Liver (tissue), 9 donors: ENCODE results near the gene MTSS2. TPM values are rescaled to one million over a fixed set of nuclear protein-coding genes. Genes with fewer than 3 reads are reported as not detected.

Source experiments
- DNase-seq: peaks from one replicate; pipeline ENCODE4 v3.0.0-alpha.2; 2017; ENCODE audit warnings: low spot score
- H3K27ac ChIP-seq, 2 donors: one replicate each; pipeline ENCODE4 v1.7.0; 2013; ENCODE audit warnings: inconsistent platforms in 2 of 2, low read length in 2 of 2, control low read depth in 1 of 2, low read depth in 1 of 2, mild to moderate bottlenecking in 1 of 2
- H3K27me3 ChIP-seq, 4 donors: one replicate each; pipeline versions ENCODE4 v1.6.1 to v1.7.0; 2013; ENCODE audit warnings: low read length in 3 of 4, inconsistent platforms in 1 of 4, mild to moderate bottlenecking in 1 of 4, moderate library complexity in 1 of 4; ENCODE audit not compliant: control insufficient read depth in 4 of 4, insufficient read depth in 4 of 4
- H3K36me3 ChIP-seq, 4 donors: one replicate each; pipeline versions ENCODE4 v1.6.1 to v1.7.0; 2013; ENCODE audit warnings: low read length in 3 of 4, mild to moderate bottlenecking in 3 of 4, low read depth in 1 of 4, moderate library complexity in 1 of 4; ENCODE audit not compliant: control insufficient read depth in 4 of 4, insufficient read depth in 3 of 4
- H3K4me1 ChIP-seq, 4 donors: one replicate each; pipeline versions ENCODE4 v1.6.1 to v1.7.0; 2013; ENCODE audit warnings: low read length in 3 of 4, mild to moderate bottlenecking in 3 of 4, moderate library complexity in 1 of 4; ENCODE audit not compliant: control insufficient read depth in 4 of 4, insufficient read depth in 4 of 4
- H3K4me3 ChIP-seq, 3 donors: one replicate each; pipeline versions ENCODE4 v1.6.1 to v1.7.0; 2013; ENCODE audit warnings: low read length in 3 of 3, control low read depth in 1 of 3, low read depth in 1 of 3, mild to moderate bottlenecking in 1 of 3
- H3K9ac ChIP-seq, 2 donors: one replicate each; pipeline ENCODE4 v1.7.0; 2013; ENCODE audit warnings: low read length in 2 of 2, mild to moderate bottlenecking in 2 of 2, moderate library complexity in 2 of 2, control low read depth in 1 of 2, low read depth in 1 of 2
- H3K9me3 ChIP-seq, 4 donors: one replicate each; pipeline versions ENCODE4 v1.6.1 to v1.7.0; 2013; ENCODE audit warnings: low read length in 3 of 4; ENCODE audit not compliant: control insufficient read depth in 4 of 4
- FOXA1 ChIP-seq: IDR thresholded peaks from 2 replicates; pipeline ENCODE4 v1.6.1; 2016; ENCODE audit warnings: antibody characterized with exemption
- FOXA2 ChIP-seq: IDR thresholded peaks from 2 replicates; pipeline ENCODE4 v1.6.1; 2016; ENCODE audit warnings: antibody characterized with exemption
- GABPA ChIP-seq, 2 donors: IDR thresholded peaks in 1 of 2; conservative IDR thresholded peaks in 1 of 2; 2 replicates each; pipeline ENCODE4 v1.6.1; 2016; ENCODE audit warnings: antibody characterized with exemption in 2 of 2, mild to moderate bottlenecking in 1 of 2, moderate library complexity in 1 of 2
- HNF4A ChIP-seq, 2 donors: conservative IDR thresholded peaks; 2 replicates each; pipeline ENCODE4 v1.6.1; 2016; ENCODE audit warnings: antibody characterized with exemption in 2 of 2, mild to moderate bottlenecking in 2 of 2
- HNF4G ChIP-seq: IDR thresholded peaks from 2 replicates; pipeline ENCODE4 v1.6.1; 2016; ENCODE audit warnings: antibody characterized with exemption
- JUND ChIP-seq, 2 donors: IDR thresholded peaks; 2 replicates each; pipeline ENCODE4 v1.6.1; 2016; ENCODE audit warnings: antibody characterized with exemption in 2 of 2
- NR2F2 ChIP-seq: IDR thresholded peaks from 2 replicates; pipeline ENCODE4 v1.6.1; 2016; ENCODE audit warnings: antibody characterized with exemption
- RAD21 ChIP-seq, 2 donors: IDR thresholded peaks; 2 replicates each; pipeline ENCODE4 v1.6.1; 2016; ENCODE audit warnings: antibody characterized with exemption in 2 of 2, mild to moderate bottlenecking in 2 of 2
- REST ChIP-seq: IDR thresholded peaks from 2 replicates; pipeline ENCODE4 v1.6.1; 2016; ENCODE audit warnings: antibody characterized with exemption, mild to moderate bottlenecking
- RXRA ChIP-seq, 2 donors: IDR thresholded peaks; 2 replicates each; pipeline ENCODE4 v1.6.1; 2017 to 2018; ENCODE audit warnings: antibody characterized with exemption in 2 of 2, mild to moderate bottlenecking in 1 of 2
- TAF1 ChIP-seq: conservative IDR thresholded peaks from 2 replicates; pipeline ENCODE4 v1.6.1; 2016; ENCODE audit warnings: antibody characterized with exemption, mild to moderate bottlenecking
- YY1 ChIP-seq: IDR thresholded peaks from 2 replicates; pipeline ENCODE4 v1.6.1; 2016; ENCODE audit warnings: antibody characterized with exemption, mild to moderate bottlenecking
- WGBS: extraction: QIAGEN DNeasy Blood & Tissue Kit; methylation state at CpG from one replicate; pipeline ENCODE4 v1.1.7; 2013; 5-methylcytosine and 5-hydroxymethylcytosine counted together
- polyA plus RNA-seq, 2 donors: library from polyadenylated mRNA; stranded (reverse) in 1 of 2; unstranded in 1 of 2; fragments of 200-250 nt in 1 of 2; fragments of >200 nt in 1 of 2; fragmentation: Nextera tagmentation in 1 of 2; extraction: Ambion mirVana in 1 of 2; gene quantifications; one replicate each; pipeline versions ENCODE4 v1.2.1 to v1.2.3, GENCODE V29; 2013 to 2015
- total RNA-seq, 2 donors: library from RNA; depleted of rRNA; stranded (reverse); fragments of >200 nt; gene quantifications; one replicate each; pipeline ENCODE4 v1.2.3, GENCODE V29; 2014
- TF ChIP-seq, protein P1 (sequence below): IDR thresholded peaks from 2 replicates; pipeline ENCODE4 v1.6.1; 2016; ENCODE audit warnings: antibody characterized with exemption
- TF ChIP-seq, protein P2 (sequence below): IDR thresholded peaks from 2 replicates; pipeline ENCODE4 v1.6.1; 2016; ENCODE audit warnings: antibody characterized with exemption
- TF ChIP-seq, protein P3 (sequence below): fragments of 150-350 bp; IDR thresholded peaks from 2 replicates; pipeline ENCODE4 v1.5.1; 2017; ENCODE audit warnings: improper control_type of control experiment, low read depth, low read length; ENCODE audit not compliant: missing input control
- TF ChIP-seq, protein P4 (sequence below): IDR thresholded peaks from 2 replicates; pipeline ENCODE4 v1.6.1; 2016; ENCODE audit warnings: antibody characterized with exemption
- donor health status: healthy.
- donor health status: healthy.
- donor health status: healthy.
- donor health status: healthy.
- donor health status: healthy.

Gene MTSS2
- total and polyA plus RNA-seq, 4 donors, result 3.8 to 95.7 (median 35.9) TPM

DNA sequence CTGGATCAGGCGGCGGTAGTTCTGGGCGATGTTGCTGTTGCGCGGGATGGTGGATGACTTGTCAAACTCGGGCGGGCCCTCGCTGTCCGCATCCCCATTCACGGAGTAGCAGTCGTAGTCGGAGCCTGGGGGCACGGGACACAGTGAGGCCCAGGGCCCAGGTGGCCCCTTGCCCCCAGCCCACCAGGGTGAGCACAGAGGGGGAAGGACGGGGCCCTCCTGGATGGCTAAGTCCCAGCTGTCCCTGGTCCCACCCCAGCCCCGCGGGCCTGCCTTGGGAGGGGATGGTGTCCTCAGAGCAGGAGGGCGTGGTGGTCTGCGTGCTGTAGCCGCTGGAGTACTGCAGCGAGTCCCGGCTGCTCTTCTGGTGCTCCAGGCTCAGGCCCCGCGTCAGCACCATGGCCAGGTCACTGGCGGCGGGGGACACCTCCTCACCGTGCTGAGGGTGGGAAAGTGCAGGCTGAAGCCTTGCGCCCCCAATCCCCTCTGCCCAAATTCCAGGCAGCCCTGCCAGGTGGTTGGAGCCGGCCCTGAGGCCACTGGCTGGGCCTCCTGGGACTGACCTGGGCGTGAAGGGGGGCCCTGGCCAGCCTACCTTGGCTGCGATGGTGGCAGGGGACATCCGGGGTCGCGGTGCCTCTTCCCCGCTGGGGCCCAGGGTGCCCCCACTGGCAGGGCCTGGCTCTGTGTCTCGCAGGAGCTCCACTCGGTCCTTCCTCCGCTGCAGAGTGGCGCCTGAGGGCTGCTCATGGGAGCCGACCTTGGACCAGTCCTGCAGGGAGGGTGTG lies 21.3 kb downstream of the MTSS2 start (continued):
- TF ChIP-seq REST, result no peak
- no peak for TF ChIP-seq NR2F2

DNA sequence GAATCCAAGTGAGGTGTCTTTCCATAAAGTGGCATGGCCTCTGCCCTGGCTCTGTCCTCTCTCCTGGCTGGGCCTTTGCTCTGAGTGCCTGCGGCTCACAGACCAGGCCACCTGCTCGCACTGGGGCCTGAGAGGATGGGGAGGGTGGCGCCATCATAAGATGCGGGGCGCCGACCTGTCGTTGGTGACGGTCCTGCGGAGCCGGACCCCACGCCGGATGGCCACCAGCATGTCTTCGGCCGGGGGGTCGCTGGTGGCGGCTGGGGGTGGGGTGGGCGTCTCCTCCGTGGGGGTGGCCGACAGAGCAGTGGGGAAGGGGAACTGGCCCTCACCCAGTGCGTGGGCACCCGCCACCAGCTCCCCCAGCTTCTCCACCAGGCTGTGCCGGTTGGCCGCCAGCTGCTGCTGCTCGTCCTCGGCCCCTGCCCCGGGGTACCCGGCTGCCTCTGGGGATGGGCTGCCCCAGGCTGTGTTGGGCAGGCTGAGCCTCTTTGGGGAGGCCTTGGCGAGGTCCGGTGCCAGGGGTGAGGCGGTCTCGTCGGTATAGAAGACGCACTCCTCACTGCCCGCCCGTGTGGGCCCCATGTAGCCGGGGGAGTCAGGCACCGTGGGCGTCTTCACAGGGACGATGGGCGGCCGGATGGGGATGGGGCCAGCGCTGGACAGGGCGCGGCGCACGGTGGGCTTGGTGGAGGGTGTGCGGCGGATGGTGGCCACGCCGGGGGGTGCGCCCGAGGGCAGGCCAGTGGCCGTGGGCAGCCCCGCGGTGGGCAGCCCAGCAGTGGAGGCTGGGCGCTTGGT lies 22.1 kb downstream of the MTSS2 start:
- peaks cover 35 to 51% (median 44%) of the 10 kb centered on the region in 4 donors for H3K36me3 ChIP-seq
- no peaks in the 10 kb centered on the region for H3K9me3 ChIP-seq
- H3K27me3 ChIP-seq, result no peaks in the 10 kb centered on the region
- no peak overlapping the region for H3K9ac ChIP-seq
- DNase-seq, result no peak
- no peak overlapping the region for H3K27ac ChIP-seq
- H3K4me1 ChIP-seq, result no peaks in the 10 kb centered on the region
- TF ChIP-seq, protein P1, sequence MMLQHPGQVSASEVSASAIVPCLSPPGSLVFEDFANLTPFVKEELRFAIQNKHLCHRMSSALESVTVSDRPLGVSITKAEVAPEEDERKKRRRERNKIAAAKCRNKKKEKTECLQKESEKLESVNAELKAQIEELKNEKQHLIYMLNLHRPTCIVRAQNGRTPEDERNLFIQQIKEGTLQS, result no peak
- TF ChIP-seq, protein P2, sequence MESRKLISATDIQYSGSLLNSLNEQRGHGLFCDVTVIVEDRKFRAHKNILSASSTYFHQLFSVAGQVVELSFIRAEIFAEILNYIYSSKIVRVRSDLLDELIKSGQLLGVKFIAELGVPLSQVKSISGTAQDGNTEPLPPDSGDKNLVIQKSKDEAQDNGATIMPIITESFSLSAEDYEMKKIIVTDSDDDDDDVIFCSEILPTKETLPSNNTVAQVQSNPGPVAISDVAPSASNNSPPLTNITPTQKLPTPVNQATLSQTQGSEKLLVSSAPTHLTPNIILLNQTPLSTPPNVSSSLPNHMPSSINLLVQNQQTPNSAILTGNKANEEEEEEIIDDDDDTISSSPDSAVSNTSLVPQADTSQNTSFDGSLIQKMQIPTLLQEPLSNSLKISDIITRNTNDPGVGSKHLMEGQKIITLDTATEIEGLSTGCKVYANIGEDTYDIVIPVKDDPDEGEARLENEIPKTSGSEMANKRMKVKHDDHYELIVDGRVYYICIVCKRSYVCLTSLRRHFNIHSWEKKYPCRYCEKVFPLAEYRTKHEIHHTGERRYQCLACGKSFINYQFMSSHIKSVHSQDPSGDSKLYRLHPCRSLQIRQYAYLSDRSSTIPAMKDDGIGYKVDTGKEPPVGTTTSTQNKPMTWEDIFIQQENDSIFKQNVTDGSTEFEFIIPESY, result no peak
- TF ChIP-seq YY1 (no peak), REST (no peak), JUND (IDR thresholded peaks at IDR 0.05) (no peak), NR2F2 (no peak), RXRA (IDR thresholded peaks at IDR 0.05) (no peak), HNF4G (no peak), FOXA1 (no peak), RAD21 (IDR thresholded peaks at IDR 0.05) (no peak), GABPA (IDR thresholded peaks at IDR 0.05 in 1 of 2, conservative IDR thresholded peaks at IDR 0.05 in 1 of 2) (no peak), HNF4A (conservative IDR thresholded peaks at IDR 0.05) (no peak), TAF1 (no peak), FOXA2 (no peak)
- TF ChIP-seq, protein P3, sequence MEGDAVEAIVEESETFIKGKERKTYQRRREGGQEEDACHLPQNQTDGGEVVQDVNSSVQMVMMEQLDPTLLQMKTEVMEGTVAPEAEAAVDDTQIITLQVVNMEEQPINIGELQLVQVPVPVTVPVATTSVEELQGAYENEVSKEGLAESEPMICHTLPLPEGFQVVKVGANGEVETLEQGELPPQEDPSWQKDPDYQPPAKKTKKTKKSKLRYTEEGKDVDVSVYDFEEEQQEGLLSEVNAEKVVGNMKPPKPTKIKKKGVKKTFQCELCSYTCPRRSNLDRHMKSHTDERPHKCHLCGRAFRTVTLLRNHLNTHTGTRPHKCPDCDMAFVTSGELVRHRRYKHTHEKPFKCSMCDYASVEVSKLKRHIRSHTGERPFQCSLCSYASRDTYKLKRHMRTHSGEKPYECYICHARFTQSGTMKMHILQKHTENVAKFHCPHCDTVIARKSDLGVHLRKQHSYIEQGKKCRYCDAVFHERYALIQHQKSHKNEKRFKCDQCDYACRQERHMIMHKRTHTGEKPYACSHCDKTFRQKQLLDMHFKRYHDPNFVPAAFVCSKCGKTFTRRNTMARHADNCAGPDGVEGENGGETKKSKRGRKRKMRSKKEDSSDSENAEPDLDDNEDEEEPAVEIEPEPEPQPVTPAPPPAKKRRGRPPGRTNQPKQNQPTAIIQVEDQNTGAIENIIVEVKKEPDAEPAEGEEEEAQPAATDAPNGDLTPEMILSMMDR, result no peak
- TF ChIP-seq, protein P4, sequence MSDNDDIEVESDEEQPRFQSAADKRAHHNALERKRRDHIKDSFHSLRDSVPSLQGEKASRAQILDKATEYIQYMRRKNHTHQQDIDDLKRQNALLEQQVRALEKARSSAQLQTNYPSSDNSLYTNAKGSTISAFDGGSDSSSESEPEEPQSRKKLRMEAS, result no peak
- WGBS, result 94% methylated on average over 56 of the region's 56 CpGs
- H3K4me3 ChIP-seq, result no peak overlapping the region
